Stimulated activated naive B cell treated with anti-CD40 and anti-IgM and Interleukin-4, amounts not matched to agents 10 μg/mL and 1 μg/mL and 100 μg/mL, for 72 hours (primary cell): Measurements from ENCODE around the gene COPS7A.

Experiments
- ATAC-seq, 2 donors: fragments of 150-1000 bp; cut with Tn5 transposase; replicated peaks; 2 replicates each; pipeline ENCODE4 v1.10.0; 2021; ENCODE audit warnings: moderate library complexity in 1 of 2
- DNase-seq: peaks from one replicate; pipeline ENCODE4 v3.0.0; 2021
- H3K27ac Mint-ChIP-seq: one replicate; pipeline ENCODE4 v1.8.0; 2022; ENCODE audit warnings: mild to moderate bottlenecking, mixed read lengths
- H3K27me3 Mint-ChIP-seq, 2 donors: one replicate each; pipeline ENCODE4 v1.8.0; 2022; ENCODE audit warnings: mixed read lengths in 2 of 2
- H3K36me3 Mint-ChIP-seq, 2 donors: one replicate each; pipeline ENCODE4 v1.8.0; 2022; ENCODE audit warnings: mixed read lengths in 2 of 2, mild to moderate bottlenecking in 1 of 2
- H3K4me1 Mint-ChIP-seq, 2 donors: one replicate each; pipeline ENCODE4 v1.8.0; 2022; ENCODE audit warnings: mixed read lengths in 2 of 2, mild to moderate bottlenecking in 1 of 2
- H3K4me3 Mint-ChIP-seq, 2 donors: one replicate each; pipeline ENCODE4 v1.8.0; 2022; ENCODE audit warnings: mild to moderate bottlenecking in 2 of 2, mixed read lengths in 2 of 2, moderate library complexity in 1 of 2
- H3K9me3 Mint-ChIP-seq, 2 donors: one replicate each; pipeline ENCODE4 v1.8.0; 2022; ENCODE audit warnings: mixed read lengths in 2 of 2, mild to moderate bottlenecking in 1 of 2

Gene COPS7A

DNA sequence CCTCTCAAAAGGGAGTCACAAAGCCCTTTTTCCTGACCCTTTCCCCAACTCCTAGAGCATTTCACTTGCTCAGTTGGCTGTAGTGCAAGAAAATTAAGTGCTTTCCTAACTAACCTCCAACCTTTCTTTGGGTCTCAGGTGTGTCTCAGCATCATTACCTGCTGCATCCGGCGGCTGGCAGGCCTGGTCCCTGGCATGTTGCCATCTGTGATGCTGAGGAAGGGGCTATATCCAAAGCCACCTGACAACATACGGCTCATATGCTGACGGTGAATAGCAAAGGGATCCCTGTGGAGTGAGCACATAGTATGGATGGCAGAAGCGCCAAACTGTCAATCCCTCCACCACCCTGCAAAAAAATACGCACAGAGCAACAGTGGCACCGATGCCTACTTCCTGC is 27.9 kb downstream of the COPS7A start:
- H3K27me3 Mint-ChIP-seq: peaks cover 0 to 1% of the 10 kb centered on the region in 2 donors
- peak overlapping the region; percentile 100 for H3K27ac Mint-ChIP-seq
- H3K36me3 Mint-ChIP-seq: peaks cover 27 to 50% of the 10 kb centered on the region in 2 donors

DNA sequence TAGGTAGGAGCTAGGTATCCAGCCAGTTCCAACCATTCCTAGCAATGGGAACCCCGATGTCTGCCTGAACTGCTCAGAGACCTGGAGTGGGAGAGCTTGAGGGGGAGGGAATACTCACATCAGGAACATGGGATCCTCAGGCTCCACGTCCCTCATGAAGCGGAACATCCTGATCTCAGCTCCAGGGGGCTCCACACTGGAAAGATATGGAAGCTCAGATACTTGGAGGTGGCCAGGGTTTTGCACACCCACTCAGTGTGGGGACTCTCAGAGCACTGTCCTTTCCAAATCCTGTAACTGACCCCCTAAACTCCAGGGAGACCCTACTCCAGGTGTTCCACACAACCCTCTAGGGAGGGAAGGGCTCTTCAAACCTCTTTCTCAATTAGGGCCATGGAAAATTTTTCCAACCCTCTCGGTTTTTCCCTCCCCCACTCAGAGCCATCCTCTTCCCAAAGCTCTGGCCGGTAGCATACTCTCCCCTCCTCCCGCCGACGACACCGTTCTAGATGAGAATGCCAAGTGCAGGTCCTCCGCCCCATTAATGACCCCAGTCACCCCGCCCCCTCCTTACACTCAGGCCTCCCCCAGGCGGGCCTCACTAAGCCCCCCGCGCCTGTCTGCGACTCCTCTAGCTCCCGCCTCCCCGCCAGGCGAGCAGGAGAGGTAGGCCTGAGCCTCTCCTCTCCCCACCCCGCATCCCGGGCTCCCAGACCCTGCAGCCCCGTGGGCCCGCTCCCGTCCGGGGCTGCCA is 28.5 kb downstream of the COPS7A start:
- DNase-seq: no peak
- H3K4me3 Mint-ChIP-seq: peak overlapping the region; percentile 90 to 97
- H3K27ac Mint-ChIP-seq: peak overlapping the region; percentile 100
- ATAC-seq: peak; percentile 8 to 13
- peaks cover 5 to 7% of the 10 kb centered on the region in 2 donors for H3K27me3 Mint-ChIP-seq
- H3K9me3 Mint-ChIP-seq: no peaks in the 10 kb centered on the region
- peaks cover 23 to 45% of the 10 kb centered on the region in 2 donors for H3K36me3 Mint-ChIP-seq
- H3K4me1 Mint-ChIP-seq: peaks cover 31 to 48% of the 10 kb centered on the region in 2 donors

More for the DNA sequence above, 27.9 kb downstream of the COPS7A start:
- no peaks in the 10 kb centered on the region for H3K9me3 Mint-ChIP-seq
- peak overlapping the region; percentile 90 to 97 for H3K4me3 Mint-ChIP-seq
- DNase-seq (no peak), ATAC-seq (no peak)
- H3K4me1 Mint-ChIP-seq: peaks cover 31 to 42% of the 10 kb centered on the region in 2 donors

DNA sequence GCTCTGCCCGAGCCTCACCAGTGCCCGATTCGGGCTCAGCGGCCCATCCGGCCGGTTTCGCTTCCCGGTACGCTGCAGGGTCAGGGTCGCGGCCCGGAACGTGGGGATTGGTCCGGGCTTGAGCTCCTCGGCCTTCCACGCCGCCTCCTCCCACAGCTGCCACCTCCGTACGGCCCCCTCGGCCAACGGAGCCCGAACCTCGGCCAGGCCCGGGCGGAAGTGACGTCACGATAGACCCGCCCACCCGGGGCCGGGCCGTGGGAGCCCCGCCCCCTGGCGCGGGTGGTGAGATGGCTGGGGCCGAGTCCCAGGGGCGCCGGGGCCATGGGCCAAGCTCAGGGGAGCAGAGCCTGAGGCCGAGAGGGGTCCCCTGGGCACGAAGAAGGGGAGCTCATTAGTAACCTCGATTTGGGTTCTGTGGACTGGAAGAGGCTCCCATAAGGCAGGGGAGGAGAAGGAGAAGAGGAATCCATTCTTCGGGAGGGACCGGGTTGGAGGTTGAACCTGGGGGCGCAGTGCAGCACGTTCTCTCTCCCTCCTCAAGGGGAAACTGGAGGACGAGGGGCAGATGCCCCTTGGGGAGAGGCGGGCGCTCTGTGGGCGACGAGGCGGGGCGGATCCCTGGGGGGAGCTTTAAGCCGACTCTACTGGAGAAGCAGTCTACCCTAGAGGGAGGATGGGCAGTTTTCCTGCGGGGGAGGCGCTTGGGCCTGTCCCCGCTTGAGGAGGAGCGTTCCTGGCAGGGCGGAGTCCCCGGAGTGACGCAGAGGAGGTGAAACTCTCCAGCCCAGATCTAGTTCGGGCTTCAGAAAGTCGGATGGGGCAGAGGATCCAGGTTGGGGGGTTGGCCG is 29.3 kb downstream of the COPS7A start, which contains the start of gene MLF2:
MLF2 (minus strand) TSS at position 221 of the 851 bp plus-strand sequence. CDS start 807 bp downstream, outside the sequence.
- H3K36me3 Mint-ChIP-seq: peaks cover 14 to 37% of the 10 kb centered on the region in 2 donors
- peak within 1 kb of the TSS; percentile 100 for H3K27ac Mint-ChIP-seq
- DNase-seq (peak; percentile 99), ATAC-seq (peak; percentile 87 to 89)
- H3K9me3 Mint-ChIP-seq: no peaks in the 10 kb centered on the region
- peaks cover 30 to 45% of the 10 kb centered on the region in 2 donors for H3K4me1 Mint-ChIP-seq
- H3K4me3 Mint-ChIP-seq: peak within 1 kb of the TSS; percentile 90 to 97
- H3K27me3 Mint-ChIP-seq: peaks cover 5 to 13% of the 10 kb centered on the region in 2 donors

DNA sequence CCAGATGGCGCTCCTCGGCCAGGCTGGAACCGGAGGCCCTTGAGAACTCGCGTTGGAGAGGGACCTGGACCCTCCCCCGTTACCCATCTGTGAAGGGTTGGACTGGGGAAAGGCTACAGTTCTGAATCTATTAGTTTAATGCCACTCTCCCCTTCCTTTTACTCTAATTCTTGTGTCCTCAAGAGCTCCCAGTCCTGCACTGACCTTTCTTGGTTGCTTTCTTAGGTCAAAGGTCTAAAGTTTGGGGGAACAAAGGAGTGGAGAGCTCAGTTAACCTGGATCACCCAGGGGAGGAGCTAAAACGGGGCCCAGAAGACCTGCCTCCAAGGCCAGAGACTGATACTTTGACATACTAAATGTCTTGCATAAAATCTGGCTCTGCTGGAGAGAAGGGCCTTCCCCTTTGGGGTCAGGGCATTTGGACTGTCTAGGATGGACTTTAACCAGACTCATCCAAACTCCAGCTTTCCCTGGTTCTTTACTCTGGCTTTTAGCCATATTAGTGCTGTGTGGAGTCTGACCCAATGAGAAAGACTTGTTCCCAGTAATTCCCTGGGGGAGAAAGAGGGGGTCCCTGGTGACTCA is 30.0 kb downstream of the COPS7A start:
- DNase-seq (no peak), ATAC-seq (peak in 1 of 2 donors; percentile 0)
- no peaks in the 10 kb centered on the region for H3K9me3 Mint-ChIP-seq
- H3K4me1 Mint-ChIP-seq: peaks cover 36 to 48% of the 10 kb centered on the region in 2 donors
- peak overlapping the region; percentile 90 to 97 for H3K4me3 Mint-ChIP-seq
- H3K27ac Mint-ChIP-seq: peak overlapping the region; percentile 100
- peaks cover 9 to 13% of the 10 kb centered on the region in 2 donors for H3K27me3 Mint-ChIP-seq
- peaks cover 10 to 32% of the 10 kb centered on the region in 2 donors for H3K36me3 Mint-ChIP-seq

DNA sequence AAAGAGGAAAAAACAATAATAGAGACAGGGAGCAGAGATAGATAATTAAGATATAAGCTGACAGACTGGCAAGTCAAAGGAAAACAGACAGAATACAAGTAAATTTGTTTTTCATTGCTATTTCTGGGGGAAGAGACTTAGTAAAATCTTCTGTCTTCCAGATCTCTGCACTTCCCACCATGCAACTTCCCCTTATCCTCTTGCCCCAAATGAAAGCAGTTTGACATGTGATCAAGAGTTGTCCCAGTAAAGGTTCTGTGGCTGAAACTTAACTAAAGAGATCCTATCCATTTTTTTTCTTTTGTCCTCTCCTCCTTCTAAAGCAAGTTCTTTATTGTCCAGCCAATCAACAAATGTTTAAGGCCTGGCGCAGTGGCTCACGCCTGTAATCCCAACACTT is 30.6 kb downstream of the COPS7A start:
- no peaks in the 10 kb centered on the region for H3K9me3 Mint-ChIP-seq
- H3K27me3 Mint-ChIP-seq: peaks cover 9 to 13% of the 10 kb centered on the region in 2 donors
- peaks cover 5 to 27% of the 10 kb centered on the region in 2 donors for H3K36me3 Mint-ChIP-seq
- no peak for ATAC-seq
- H3K27ac Mint-ChIP-seq: no peak overlapping the region
- peaks cover 37 to 49% of the 10 kb centered on the region in 2 donors for H3K4me1 Mint-ChIP-seq
- H3K4me3 Mint-ChIP-seq: peak overlapping the region in 1 of 2 donors; percentile 5
- DNase-seq: no peak

DNA sequence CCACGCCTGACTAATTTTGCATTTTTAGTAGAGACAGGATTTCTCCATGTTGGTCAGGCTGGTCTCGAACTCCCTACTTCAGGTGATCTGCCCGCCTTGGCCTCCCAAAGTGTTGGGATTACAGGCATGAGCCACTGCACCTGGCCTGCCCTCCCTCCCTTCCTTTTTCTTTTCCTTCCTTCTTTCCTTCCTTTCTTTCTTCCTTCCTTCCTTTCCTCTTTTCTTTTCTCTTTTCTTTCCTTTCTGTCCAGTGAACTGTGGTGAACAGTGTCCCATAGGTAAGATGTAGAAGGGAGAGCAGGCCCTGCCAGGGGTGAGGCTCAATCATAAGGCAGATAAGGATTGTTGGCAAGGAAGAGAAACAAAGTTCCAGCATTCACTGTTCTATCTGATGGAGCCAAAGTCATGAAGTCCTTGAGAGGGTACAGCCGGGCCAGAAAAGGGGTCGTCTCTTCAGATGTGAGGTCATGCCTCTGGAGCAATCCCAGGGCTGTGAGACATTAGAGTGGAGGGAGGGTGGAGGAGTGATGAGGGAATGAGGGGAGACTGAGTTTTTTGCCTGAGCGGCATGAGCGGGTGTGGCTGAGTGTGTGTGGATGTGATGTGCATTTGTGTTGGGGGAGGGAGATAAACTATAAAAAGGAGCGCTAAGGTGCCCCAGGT is 33.3 kb downstream of the COPS7A start:
- H3K4me3 Mint-ChIP-seq: no peak overlapping the region
- ATAC-seq: no peak
- H3K36me3 Mint-ChIP-seq: peaks cover 2 to 5% of the 10 kb centered on the region in 2 donors
- no peak overlapping the region for H3K27ac Mint-ChIP-seq
- H3K27me3 Mint-ChIP-seq: peaks cover 14 to 26% of the 10 kb centered on the region in 2 donors
- no peaks in the 10 kb centered on the region for H3K9me3 Mint-ChIP-seq
- peaks cover 26 to 37% of the 10 kb centered on the region in 2 donors for H3K4me1 Mint-ChIP-seq
- no peak for DNase-seq

DNA sequence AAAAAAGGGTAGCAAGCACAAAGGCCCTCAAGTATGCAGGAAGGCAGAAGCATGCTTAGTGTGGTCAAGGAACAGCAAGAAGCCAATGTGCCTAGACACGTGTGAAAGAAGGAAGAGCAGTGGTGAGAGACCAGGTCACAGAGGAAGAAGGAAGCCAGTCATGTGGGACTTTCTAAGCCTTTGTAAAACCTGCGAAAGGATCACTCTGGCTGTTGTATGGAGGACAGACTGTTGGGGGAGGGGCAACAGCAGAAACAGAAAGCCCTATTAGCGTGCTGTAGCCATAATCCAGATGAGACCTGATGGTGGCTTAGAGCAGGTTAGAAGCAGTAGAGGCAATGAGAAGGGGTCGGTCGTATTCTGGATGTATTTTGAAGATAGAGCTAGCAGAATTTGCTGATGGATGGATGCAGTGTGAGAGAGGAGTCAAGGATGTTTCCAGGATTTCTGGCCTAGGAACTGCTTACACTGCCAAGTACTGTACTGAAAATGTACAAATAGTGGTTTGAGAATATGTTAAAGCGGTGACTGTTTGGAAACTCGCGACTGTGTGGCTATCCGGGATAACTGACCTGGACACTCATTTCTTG is 34.8 kb downstream of the COPS7A start:
- H3K36me3 Mint-ChIP-seq: no peaks in the 10 kb centered on the region
- H3K27me3 Mint-ChIP-seq: peaks cover 18 to 36% of the 10 kb centered on the region in 2 donors
- DNase-seq (no peak), ATAC-seq (peak in 1 of 2 donors; percentile 14)
- no peak overlapping the region for H3K4me3 Mint-ChIP-seq
- no peaks in the 10 kb centered on the region for H3K9me3 Mint-ChIP-seq
- peaks cover 20 to 31% of the 10 kb centered on the region in 2 donors for H3K4me1 Mint-ChIP-seq
- peak overlapping the region; percentile 0 for H3K27ac Mint-ChIP-seq

DNA sequence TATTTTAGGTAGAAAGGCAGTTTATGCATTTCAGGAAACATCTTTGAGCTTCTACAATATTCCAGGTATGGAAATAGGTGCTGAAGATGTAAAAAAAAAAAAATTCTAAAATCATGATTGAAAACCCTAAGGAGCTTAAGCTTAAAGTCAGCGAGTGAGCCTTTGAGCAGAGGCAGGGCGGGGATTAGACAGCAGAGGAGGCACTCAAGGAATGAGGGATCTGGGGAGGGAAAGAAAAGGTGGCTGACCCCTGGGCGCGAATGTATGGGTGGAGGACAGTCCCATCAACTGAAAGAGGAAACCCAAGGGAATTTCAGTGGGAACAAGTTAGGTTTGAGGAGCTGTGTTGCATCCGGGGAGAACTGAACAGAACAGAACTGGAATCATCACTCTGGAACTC is 35.9 kb downstream of the COPS7A start:
- Mint-ChIP-seq H3K4me1 (peaks cover 18 to 29% of the 10 kb centered on the region in 2 donors), H3K4me3 (no peak overlapping the region), H3K9me3 (peaks cover 0 to 2% of the 10 kb centered on the region in 2 donors), H3K27me3 (peaks cover 26 to 45% of the 10 kb centered on the region in 2 donors), H3K36me3 (no peaks in the 10 kb centered on the region), H3K27ac (no peak overlapping the region)
- DNase-seq: no peak
- ATAC-seq: no peak

DNA sequence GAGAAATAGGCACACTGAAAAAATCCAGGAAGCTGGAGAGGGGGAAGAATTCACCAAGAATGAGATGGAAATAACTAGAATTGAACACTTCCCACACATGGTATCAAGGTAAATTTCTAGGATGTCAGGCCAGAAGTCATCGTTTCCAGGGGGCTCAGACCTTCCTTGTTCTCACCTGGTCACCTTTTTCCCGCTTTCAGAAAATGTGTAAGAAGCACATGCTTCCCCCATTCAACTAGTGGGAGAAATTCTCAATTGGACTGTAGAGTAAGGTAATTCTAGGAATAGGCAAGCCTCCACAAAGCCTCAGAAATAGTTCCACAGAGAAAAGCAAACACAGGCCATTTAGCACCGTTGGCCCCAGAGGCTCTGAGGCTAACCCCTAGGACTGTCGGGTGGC is 39.5 kb downstream of the COPS7A start:
- H3K9me3 Mint-ChIP-seq: peaks cover 0 to 2% of the 10 kb centered on the region in 2 donors
- ATAC-seq (no peak), DNase-seq (no peak)
- no peak overlapping the region for H3K4me3 Mint-ChIP-seq
- H3K27me3 Mint-ChIP-seq: peaks cover 39 to 59% of the 10 kb centered on the region in 2 donors
- no peak overlapping the region for H3K27ac Mint-ChIP-seq
- peaks cover 29 to 47% of the 10 kb centered on the region in 2 donors for H3K4me1 Mint-ChIP-seq
- no peaks in the 10 kb centered on the region for H3K36me3 Mint-ChIP-seq

DNA sequence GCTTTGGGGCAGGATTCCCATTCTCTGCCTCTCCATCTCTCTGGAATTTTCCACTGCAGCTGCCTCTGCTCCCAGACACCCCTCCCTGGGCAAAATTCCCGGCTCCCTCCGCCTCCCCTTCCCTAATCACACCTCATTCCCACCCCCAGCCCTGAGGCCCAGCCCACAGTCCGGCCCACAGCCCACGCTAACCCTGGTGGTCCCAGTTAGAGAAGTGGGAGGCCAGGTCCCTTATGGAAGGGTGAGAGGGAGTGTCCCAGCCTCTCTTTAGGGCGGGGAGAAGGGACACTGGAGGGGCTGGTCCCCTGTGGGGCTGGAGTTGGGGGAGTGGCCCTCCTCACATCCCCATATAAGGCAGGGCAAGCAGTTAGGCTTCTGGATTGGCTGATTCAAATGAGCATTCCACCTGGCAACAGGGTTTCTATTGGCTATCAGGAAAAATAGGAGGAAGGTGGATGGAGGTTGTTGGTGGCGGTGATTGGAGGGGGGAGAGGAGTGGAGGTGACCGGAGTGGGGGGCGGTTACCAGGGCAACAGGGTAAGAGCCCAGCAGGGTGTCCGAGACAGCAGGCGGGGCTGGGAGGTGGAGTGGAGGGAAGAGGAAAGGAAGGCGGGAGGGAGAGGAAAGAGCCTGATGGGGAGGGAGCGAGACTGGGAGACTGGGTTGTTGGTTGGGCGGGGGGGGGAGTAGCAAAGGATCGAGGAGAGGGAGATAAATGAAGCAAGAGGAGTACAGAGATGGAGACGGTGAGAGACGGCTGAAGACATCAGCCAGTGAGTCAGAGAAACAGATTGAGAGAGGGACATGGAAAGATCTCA is 40.4 kb downstream of the COPS7A start:
- peak; percentile 88 to 90 for ATAC-seq
- H3K27me3 Mint-ChIP-seq: peaks cover 43 to 68% of the 10 kb centered on the region in 2 donors
- H3K27ac Mint-ChIP-seq: peak overlapping the region; percentile 74

DNA sequence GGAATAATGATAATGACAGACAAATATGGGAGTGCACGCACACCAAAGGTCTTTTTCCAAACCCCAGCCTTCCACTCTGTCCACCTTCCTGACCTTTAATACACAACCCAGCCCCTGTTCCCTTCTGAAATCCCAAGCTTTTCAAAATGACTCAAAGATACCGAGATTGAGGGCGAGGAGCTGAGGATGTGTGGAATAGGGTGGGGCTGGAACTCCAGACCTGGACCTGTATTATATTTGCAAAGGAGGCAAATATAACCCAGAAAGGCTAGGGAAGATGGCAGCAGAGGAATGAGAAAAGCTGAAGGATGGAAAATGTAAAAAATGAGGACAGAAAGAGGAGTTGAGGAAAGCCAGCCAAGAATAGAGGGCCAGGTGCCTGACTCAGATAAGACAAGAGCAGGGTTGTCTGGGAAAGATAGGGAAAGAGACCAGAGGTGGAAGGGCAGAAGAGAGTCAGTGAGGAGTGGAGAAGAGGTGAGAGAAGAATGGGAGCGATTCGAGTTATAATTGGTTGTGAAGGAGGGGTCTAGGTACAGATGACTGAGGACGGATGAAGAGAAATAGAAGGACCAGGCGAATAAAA is 41.3 kb downstream of the COPS7A start:
- DNase-seq: no peak
- peak overlapping the region; percentile 49 to 56 for H3K4me3 Mint-ChIP-seq
- peaks cover 0 to 2% of the 10 kb centered on the region in 2 donors for H3K9me3 Mint-ChIP-seq

More for the DNA sequence above, 40.4 kb downstream of the COPS7A start:
- peak; percentile 69 for DNase-seq
- H3K36me3 Mint-ChIP-seq: no peaks in the 10 kb centered on the region
- peaks cover 0 to 2% of the 10 kb centered on the region in 2 donors for H3K9me3 Mint-ChIP-seq
- H3K4me3 Mint-ChIP-seq: peak overlapping the region; percentile 22 to 65
- peaks cover 27 to 46% of the 10 kb centered on the region in 2 donors for H3K4me1 Mint-ChIP-seq

More for the DNA sequence above, 41.3 kb downstream of the COPS7A start:
- Mint-ChIP-seq H3K36me3 (peaks cover 0 to 1% of the 10 kb centered on the region in 2 donors), H3K4me1 (peaks cover 27 to 41% of the 10 kb centered on the region in 2 donors), H3K27me3 (peaks cover 52 to 72% of the 10 kb centered on the region in 2 donors), H3K27ac (no peak overlapping the region)
- ATAC-seq: no peak
